Panc1 (cell line): ENCODE measurements around the gene SPOCK1.

Experiments
- CTCF ChIP-seq: fragments of 450-650 bp; IDR thresholded peaks from 2 replicates; pipeline ENCODE4 v1.5.1; 2017; ENCODE audit warnings: mild to moderate bottlenecking
- POLR2AphosphoS5 ChIP-seq: IDR thresholded peaks from 2 replicates; pipeline ENCODE4 v1.6.1; 2012; ENCODE audit warnings: mild to moderate bottlenecking, low read depth, low read length, moderate library complexity
- REST ChIP-seq, 2 experiments: IDR thresholded peaks; 2 replicates each; pipeline ENCODE4 v1.6.1; 2011 to 2012; ENCODE audit warnings: low read depth in 2 of 2, control low read depth in 1 of 2, low read length in 1 of 2, mild to moderate bottlenecking in 1 of 2, moderate library complexity in 1 of 2; ENCODE audit not compliant: insufficient read depth in 1 of 2
- SIN3A ChIP-seq: IDR thresholded peaks from 2 replicates; pipeline ENCODE4 v1.6.1; 2012; ENCODE audit warnings: low read depth, mild to moderate bottlenecking, low read length, moderate library complexity, borderline replicate concordance; ENCODE audit not compliant: insufficient read depth

GRCh38 chr5:137315109-137315508 is 184.0 kb downstream of the SPOCK1 start:
- TF ChIP-seq CTCF (no peak), POLR2AphosphoS5 (no peak), SIN3A (no peak), REST (IDR thresholded peaks at IDR 0.05; ENCODE audit: insufficient read depth in 1 of 2, low read depth in 2 of 2, low read length in 1 of 2) (no peak)
